ENCODE measurements around the gene ASIC3.

Gene ASIC3

GRCh38 chr7:151071032-151071866 lies 22.9 kb downstream of the ASIC3 start:
- DNase-seq (ENCODE audit: low read depth) = no peak

- DNase-seq (ENCODE audit: low read depth) = no peak
Observed at GRCh38 chr7:151073990-151074389, 25.7 kb downstream of the ASIC3 start.

- DNase-seq (ENCODE audit: low read depth) = no peak
Observed at GRCh38 chr7:151074817-151075661, 26.7 kb downstream of the ASIC3 start.

- no peak for DNase-seq (ENCODE audit: low read depth)
Observed at GRCh38 chr7:151075662-151075971, 27.3 kb downstream of the ASIC3 start.

- DNase-seq (ENCODE audit: low read depth) = no peak
Observed at GRCh38 chr7:151075978-151076426, 27.7 kb downstream of the ASIC3 start.

- no peak for DNase-seq (ENCODE audit: low read depth)
Observed at GRCh38 chr7:151076863-151077704, 28.8 kb downstream of the ASIC3 start.

GRCh38 chr7:151077705-151078232 lies 29.4 kb downstream of the ASIC3 start:
- no peak for DNase-seq (ENCODE audit: low read depth)

GRCh38 chr7:151078233-151079040 lies 30.1 kb downstream of the ASIC3 start:
- no peak for DNase-seq (ENCODE audit: low read depth)

- no peak for DNase-seq (ENCODE audit: low read depth)
Observed at GRCh38 chr7:151079199-151079910, 31.0 kb downstream of the ASIC3 start.

GRCh38 chr7:151080067-151080521 lies 31.8 kb downstream of the ASIC3 start:
- no peak for DNase-seq (ENCODE audit: low read depth)

- DNase-seq (ENCODE audit: low read depth) = peak; percentile 83
Observed at GRCh38 chr7:151080522-151081169, 32.3 kb downstream of the ASIC3 start, which contains the start of gene FASTK. TSS of gene FASTK (minus strand) at chr7:151080809. CDS start at chr7:151080766, 43 bp downstream.

- DNase-seq (ENCODE audit: low read depth) = no peak
Observed at GRCh38 chr7:151081170-151082101, 33.1 kb downstream of the ASIC3 start.

- DNase-seq (ENCODE audit: low read depth) = no peak
Observed at GRCh38 chr7:151082141-151083070, 34.1 kb downstream of the ASIC3 start.

- DNase-seq (ENCODE audit: low read depth) = peak; percentile 82
Observed at GRCh38 chr7:151083071-151083823, 34.9 kb downstream of the ASIC3 start, which contains the start of gene TMUB1. TSS of gene TMUB1 (minus strand) at chr7:151083493. CDS start at chr7:151082563, 930 bp downstream.

- DNase-seq (ENCODE audit: low read depth) = no peak
Observed at GRCh38 chr7:151083824-151084160, 35.5 kb downstream of the ASIC3 start.

- DNase-seq (ENCODE audit: low read depth) = no peak
Observed at GRCh38 chr7:151085329-151085690, 37.0 kb downstream of the ASIC3 start.
